Measurements from ENCODE around the gene SNRPB2. TPM values are rescaled to one million over a fixed set of nuclear protein-coding genes. Genes with fewer than 3 reads are reported as not detected.

The SNRPB2 gene
- total and polyA plus RNA-seq, 2 donors (not counting 3 experiments of a cell fraction or from before 2014, with no cell fraction given): 43.7 to 76.0 TPM

GRCh38 chr20:16778159-16778558 lies 48.3 kb downstream of the SNRPB2 start:
- Histone ChIP-seq H3K9me1 (replicated peaks; ENCODE audit: control insufficient read depth, extremely low read depth, insufficient read depth, low read length) (no peaks in the 10 kb centered on the region), H3K4me2 (ENCODE audit: insufficient read depth, low read length) (no peak overlapping the region), H3K27me3 (ENCODE audit: control insufficient read depth in 2 of 2, insufficient read depth in 2 of 2, low read length in 2 of 2) (no peaks in the 10 kb centered on the region), H3K36me3 (ENCODE audit: control insufficient read depth in 2 of 2, extremely low read depth in 1 of 2, insufficient read depth in 2 of 2, low read length in 2 of 2) (no peaks in the 10 kb centered on the region), H3K79me2 (ENCODE audit: control insufficient read depth, insufficient read depth, low read length) (no peaks in the 10 kb centered on the region), H3K9ac (replicated peaks; ENCODE audit: extremely low read depth, insufficient read depth, low read length) (no peak overlapping the region), H3K9me3 (replicated peaks; ENCODE audit: control insufficient read depth, insufficient read depth, low read length) (no peaks in the 10 kb centered on the region), H4K20me1 (replicated peaks; ENCODE audit: control insufficient read depth, extremely low read depth, insufficient read depth, low read length) (no peaks in the 10 kb centered on the region), H3K4me1 (ENCODE audit: control insufficient read depth, extremely low read depth, insufficient read depth, low read length) (no peaks in the 10 kb centered on the region), H3K4me3 (replicated peaks in 1 of 3; ENCODE audit: insufficient read depth in 1 of 3, low read depth in 1 of 3, low read length in 3 of 3) (no peak overlapping the region), H3K27ac (ENCODE audit: insufficient read depth, low read depth, low read length) (no peak overlapping the region), H2AFZ (ENCODE audit: low read depth, low read length) (no peak overlapping the region)
- dilution Hi-C loops (cut with MboI; ENCODE audit: extremely low pct_ligation_motif_present, low sequenced_read_pairs): no loop called here
- TF ChIP-seq MYC (IDR thresholded peaks at IDR 0.05; ENCODE audit: low read depth, low read length) (no peak), FOS (IDR thresholded peaks at IDR 0.05; ENCODE audit: borderline replicate concordance, insufficient read depth, low read length) (no peak), GATA2 (IDR thresholded peaks at IDR 0.05; ENCODE audit: insufficient read depth, insufficient read length, low read depth, low read length) (no peak), CTCF (IDR thresholded peaks at IDR 0.05; ENCODE audit: extremely low read depth in 1 of 2, insufficient read depth in 1 of 2, low read depth in 1 of 2, low read length in 2 of 2) (no peak), POLR2A (IDR thresholded peaks at IDR 0.05; ENCODE audit: low read depth, low read length) (no peak), EZH2 (IDR thresholded peaks at IDR 0.05; ENCODE audit: borderline replicate concordance, low read depth, low read length, severe bottlenecking) (no peak), JUN (IDR thresholded peaks at IDR 0.05; ENCODE audit: borderline replicate concordance, insufficient read depth, insufficient read length, low read depth) (no peak), MAX (IDR thresholded peaks at IDR 0.05; ENCODE audit: insufficient read depth, insufficient read length) (no peak), POLR2AphosphoS5 (IDR thresholded peaks at IDR 0.05; ENCODE audit: insufficient read depth, low read depth, low read length) (no peak)
- intact Hi-C loops (cut with micrococcal nuclease): no loop called here
- no TSS peak for BruUV-seq (replicated peaks)
- DNase-seq (ENCODE audit: low read depth, low spot score): no peak
- CTCF ChIA-PET: interaction anchor here (1.2 kb wide), 1 partner anchor 16 kb away, joined by 3 read pairs; no protein-coding TSS in a partner anchor
- FAIRE-seq: no peak
- POLR2A ChIA-PET: no interaction called here
